ENCODE results near the gene BCORL1. TPM values are rescaled to one million over a fixed set of nuclear protein-coding genes. Genes with fewer than 3 reads are reported as not detected.

Gene BCORL1
- total and polyA plus RNA-seq, 2 of the 8 experiments (the other 6 are each of a cell fraction or from before 2014, with no cell fraction given), result 1.4 to 6.2 TPM

DNA sequence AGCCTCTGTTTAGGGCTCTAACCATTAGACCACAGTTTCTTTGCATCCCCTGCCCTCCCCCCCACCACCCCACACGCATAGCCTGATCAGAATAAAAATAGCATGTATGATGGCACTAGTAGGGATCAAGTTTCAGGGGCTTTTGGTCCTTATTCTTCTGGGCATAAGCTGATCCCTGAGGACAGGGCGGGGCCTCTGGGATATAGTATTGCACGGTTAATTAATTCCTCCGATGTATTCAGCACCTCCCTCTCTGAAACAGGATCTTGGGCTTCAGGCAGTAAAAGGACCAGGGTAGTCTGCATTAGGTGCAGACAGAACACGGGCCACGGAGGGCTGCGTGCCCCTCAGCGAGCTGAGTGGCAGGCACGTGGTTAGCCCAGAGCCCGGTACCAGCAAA lies 70.8 kb downstream of the BCORL1 start (continued):
- TF ChIP-seq CTCF (IDR thresholded peaks at IDR 0.05; ENCODE audit: control extremely low read depth in 1 of 3, insufficient read depth in 1 of 3, low read depth in 1 of 3, low read length in 3 of 3), result no peak
- no peak for TF ChIP-seq ATF3 (IDR thresholded peaks at IDR 0.05; ENCODE audit: insufficient read depth, low read depth, low read length)
- no peak for TF ChIP-seq BACH1 (IDR thresholded peaks at IDR 0.05; ENCODE audit: low read length)
- no peak for TF ChIP-seq CEBPB (IDR thresholded peaks at IDR 0.05; ENCODE audit: low read depth, low read length)
- TF ChIP-seq TAF1 (IDR thresholded peaks at IDR 0.05; ENCODE audit: low read depth, low read length), result no peak
